HG02610 (cell line): Measurements from ENCODE around the gene ZNF142.
"Not testable (repeated sequence)": the region's sequence is repeated elsewhere in the genome, so short reads cannot be mapped to it uniquely, and the experiment has no call there.

Experiments used
- ATAC-seq: cut with Tn5 transposase; IDR thresholded peaks from one replicate; pipeline ENCODE4 v1.9.1; 2021; ENCODE audit warnings: mild to moderate bottlenecking, moderate library complexity; ENCODE audit not compliant: unreplicated experiment

ZNF142 gene

GRCh38 chr2:218659258-218659987, at the start of gene ZNF142, which contains the start of gene BCS1L:
Gene ZNF142, minus strand, starts transcription at chr2:218659623. Its CDS starts 3,194 bp downstream, at chr2:218656429.
Gene BCS1L, plus strand, starts transcription at chr2:218659683. Its CDS starts 1,305 bp downstream, at chr2:218660988.
- ATAC-seq = peak; percentile 95

GRCh38 chr2:218708086-218708485, 48.7 kb upstream of the ZNF142 start:
- ATAC-seq = peak; percentile 34

GRCh38 chr2:218703341-218703740, 43.9 kb upstream of the ZNF142 start:
- ATAC-seq = no peak

- ATAC-seq = no peak
Measured at GRCh38 chr2:218701806-218702205, 42.4 kb upstream of the ZNF142 start.

GRCh38 chr2:218698885-218699284, 39.5 kb upstream of the ZNF142 start:
- no peak for ATAC-seq

- no peak for ATAC-seq
Measured at GRCh38 chr2:218694405-218695145, 35.2 kb upstream of the ZNF142 start.

- ATAC-seq = no peak
Measured at GRCh38 chr2:218691234-218691633, 31.8 kb upstream of the ZNF142 start.

GRCh38 chr2:218687400-218688060, 28.1 kb upstream of the ZNF142 start:
- not testable (repeated sequence) for ATAC-seq

- no peak for ATAC-seq
Measured at GRCh38 chr2:218680061-218680460, 20.6 kb upstream of the ZNF142 start.

GRCh38 chr2:218679119-218679518, 19.7 kb upstream of the ZNF142 start:
- ATAC-seq = no peak

GRCh38 chr2:218671654-218672566, 12.5 kb upstream of the ZNF142 start, which contains the start of the genes RNF25 and STK36:
Gene RNF25, minus strand, starts transcription at chr2:218672002. Its CDS starts 32 bp downstream, at chr2:218671970.
Gene STK36, plus strand, starts transcription at chr2:218672086. Its CDS starts 744 bp downstream, at chr2:218672830.
- peak; percentile 98 for ATAC-seq

GRCh38 chr2:218671097-218671653, 11.8 kb upstream of the ZNF142 start:
- ATAC-seq = no peak

- no peak for ATAC-seq
Measured at GRCh38 chr2:218664653-218665052, 5.2 kb upstream of the ZNF142 start.

- no peak for ATAC-seq
Measured at GRCh38 chr2:218663901-218664300, 4.5 kb upstream of the ZNF142 start.

GRCh38 chr2:218662827-218663226, 3.4 kb upstream of the ZNF142 start:
- ATAC-seq = no peak

GRCh38 chr2:218662377-218662776, 3.0 kb upstream of the ZNF142 start:
- no peak for ATAC-seq

- ATAC-seq = no peak
Measured at GRCh38 chr2:218659988-218660358, 550 bp upstream of the ZNF142 start.

- ATAC-seq = peak; percentile 34
Measured at GRCh38 chr2:218658671-218659257, 659 bp downstream of the ZNF142 start.

- no peak for ATAC-seq
Measured at GRCh38 chr2:218655751-218656150, 3.7 kb downstream of the ZNF142 start.

GRCh38 chr2:218648787-218649100, 10.7 kb downstream of the ZNF142 start:
- ATAC-seq = no peak
